ENCODE measurements around the gene CAMTA1. TPM values are rescaled to one million over a fixed set of nuclear protein-coding genes. Genes with fewer than 3 reads are reported as not detected.

Gene CAMTA1
- total RNA-seq, 1 experiment from 2014 or later, result 69.5 TPM

GRCh38 chr1:7113822-7114221 is 328.6 kb downstream of the CAMTA1 start:
- RAD21 ChIA-PET (ENCODE audit: low non-redundant PET in 1 of 2, low total read pairs in 2 of 2, uncharacterized antibody in 2 of 2, unreplicated experiment in 2 of 2), result no interaction called here
- Histone ChIP-seq H4K20me1 (ENCODE audit: insufficient read depth) (no peaks in the 10 kb centered on the region), H3K27me3 (ENCODE audit: insufficient read depth, low read length) (peaks cover 24% of the 10 kb centered on the region), H3K27ac (ENCODE audit: low read depth, low read length) (no peak overlapping the region), H3K36me3 (ENCODE audit: control insufficient read depth in 1 of 2, insufficient read depth in 2 of 2, low read length in 2 of 2) (no peaks in the 10 kb centered on the region), H3K4me1 (ENCODE audit: control insufficient read depth in 1 of 2, insufficient read depth in 2 of 2, low read length in 2 of 2) (peaks cover 8 to 11% of the 10 kb centered on the region in 2 experiments), H3K9ac (ENCODE audit: low read length) (no peak overlapping the region), H3K9me3 (ENCODE audit: control insufficient read depth in 1 of 2, insufficient read depth in 1 of 2, low read depth in 1 of 2, low read length in 2 of 2) (no peaks in the 10 kb centered on the region), H2AFZ (ENCODE audit: low read depth, low read length, poor library complexity, severe bottlenecking) (no peak overlapping the region), H3K9me2 (ENCODE audit: insufficient read depth) (no peaks in the 10 kb centered on the region), H3K4me3 (replicated peaks in 1 of 2; ENCODE audit: low read depth in 1 of 2, low read length in 2 of 2) (no peak overlapping the region), H3K4me2 (ENCODE audit: low read length) (no peak overlapping the region), H3K79me2 (ENCODE audit: insufficient read depth, low read length) (no peaks in the 10 kb centered on the region)
- intact Hi-C loops (cut with micrococcal nuclease), result no loop called here
- DNase-seq (ENCODE audit: low read depth, low spot score) (no peak), ATAC-seq (no peak)
- CTCF ChIA-PET, result no interaction called here
- no TSS peak for BruUV-seq (replicated peaks)
- TF ChIP-seq ATF3 (IDR thresholded peaks at IDR 0.05) (no peak), CEBPB (IDR thresholded peaks at IDR 0.05; ENCODE audit: low read depth) (no peak), ELF1 (IDR thresholded peaks at IDR 0.05; ENCODE audit: borderline replicate concordance, low read depth) (no peak), EZH2 (IDR thresholded peaks at IDR 0.05) (no peak), FOSL1 (IDR thresholded peaks at IDR 0.05; ENCODE audit: low read depth) (no peak), RAD21 (IDR thresholded peaks at IDR 0.05; ENCODE audit: low read depth) (no peak), CBX3 (IDR thresholded peaks at IDR 0.05; ENCODE audit: low read depth) (no peak), EGR1 (IDR thresholded peaks at IDR 0.05; ENCODE audit: low read depth) (no peak), ZFX (IDR thresholded peaks at IDR 0.05) (no peak), SP1 (IDR thresholded peaks at IDR 0.05; ENCODE audit: low read depth) (no peak), SIN3A (IDR thresholded peaks at IDR 0.05; ENCODE audit: low read depth) (no peak)
- POLR2A ChIA-PET, result no interaction called here

- Histone ChIP-seq H3K4me2 (ENCODE audit: low read length) (no peak overlapping the region), H3K36me3 (ENCODE audit: control insufficient read depth in 1 of 2, insufficient read depth in 2 of 2, low read length in 2 of 2) (no peaks in the 10 kb centered on the region), H3K9me2 (ENCODE audit: insufficient read depth) (no peaks in the 10 kb centered on the region), H3K9ac (ENCODE audit: low read length) (no peak overlapping the region), H3K27me3 (ENCODE audit: insufficient read depth, low read length) (peaks cover 3% of the 10 kb centered on the region; the same call in 1 of the 2 replicates), H3K9me3 (ENCODE audit: control insufficient read depth in 1 of 2, insufficient read depth in 1 of 2, low read depth in 1 of 2, low read length in 2 of 2) (no peaks in the 10 kb centered on the region), H3K4me1 (ENCODE audit: control insufficient read depth in 1 of 2, insufficient read depth in 2 of 2, low read length in 2 of 2) (peaks cover 8 to 11% of the 10 kb centered on the region in 2 experiments), H3K27ac (ENCODE audit: low read depth, low read length) (no peak overlapping the region), H2AFZ (ENCODE audit: low read depth, low read length, poor library complexity, severe bottlenecking) (no peak overlapping the region), H3K4me3 (replicated peaks in 1 of 2; ENCODE audit: low read depth in 1 of 2, low read length in 2 of 2) (no peak overlapping the region), H3K79me2 (ENCODE audit: insufficient read depth, low read length) (no peaks in the 10 kb centered on the region), H4K20me1 (ENCODE audit: insufficient read depth) (no peaks in the 10 kb centered on the region)
- DNase-seq (ENCODE audit: low read depth, low spot score), result no peak
- BruUV-seq (replicated peaks), result no TSS peak
- ChIA-PET CTCF (no interaction called here), RAD21 (ENCODE audit: low non-redundant PET in 1 of 2, low total read pairs in 2 of 2, uncharacterized antibody in 2 of 2, unreplicated experiment in 2 of 2) (no interaction called here), POLR2A (no interaction called here)
- intact Hi-C loops (cut with micrococcal nuclease), result no loop called here
- no peak for ATAC-seq
- no peak for TF ChIP-seq ATF3 (IDR thresholded peaks at IDR 0.05)
- no peak for TF ChIP-seq REST (IDR thresholded peaks at IDR 0.05; ENCODE audit: low read depth)
- no peak for TF ChIP-seq SRF (IDR thresholded peaks at IDR 0.05; ENCODE audit: low read depth)
- TF ChIP-seq ZNF274 (IDR thresholded peaks at IDR 0.05; ENCODE audit: low read depth, low read length), result no peak
- no peak for TF ChIP-seq SIN3A (IDR thresholded peaks at IDR 0.05; ENCODE audit: low read depth)
- no peak for TF ChIP-seq RAD21 (IDR thresholded peaks at IDR 0.05; ENCODE audit: low read depth)
- TF ChIP-seq POLR2AphosphoS5 (IDR thresholded peaks at IDR 0.05; ENCODE audit: low read depth, low read length), result no peak
- TF ChIP-seq CEBPB (IDR thresholded peaks at IDR 0.05; ENCODE audit: low read depth), result no peak
- no peak for TF ChIP-seq EZH2phosphoT487 (IDR thresholded peaks at IDR 0.05; ENCODE audit: borderline replicate concordance)
- no peak for TF ChIP-seq EGR1 (IDR thresholded peaks at IDR 0.05; ENCODE audit: low read depth)
- no peak for TF ChIP-seq EZH2 (IDR thresholded peaks at IDR 0.05)
- no peak for TF ChIP-seq TCF7L2 (IDR thresholded peaks at IDR 0.05; ENCODE audit: borderline replicate concordance, extremely low read depth, insufficient read depth, insufficient read length)
- no peak for TF ChIP-seq JUND (IDR thresholded peaks at IDR 0.05)
These were observed 330.7 kb downstream of the CAMTA1 start for GRCh38 chr1:7116001-7116400.

Data from HCT116 (cell line).